NCI-H2227 (cell line): ENCODE measurements around the gene DNM3.
"Not testable (repeated sequence)": the region's sequence is repeated elsewhere in the genome, so short reads cannot be mapped to it uniquely, and the experiment has no call there.

Source experiments
- DNase-seq: peaks from one replicate; lab custom pipeline; 2025; ENCODE audit not compliant: unreplicated experiment; lab: John Stamatoyannopoulos, UW

DNM3 gene

DNA sequence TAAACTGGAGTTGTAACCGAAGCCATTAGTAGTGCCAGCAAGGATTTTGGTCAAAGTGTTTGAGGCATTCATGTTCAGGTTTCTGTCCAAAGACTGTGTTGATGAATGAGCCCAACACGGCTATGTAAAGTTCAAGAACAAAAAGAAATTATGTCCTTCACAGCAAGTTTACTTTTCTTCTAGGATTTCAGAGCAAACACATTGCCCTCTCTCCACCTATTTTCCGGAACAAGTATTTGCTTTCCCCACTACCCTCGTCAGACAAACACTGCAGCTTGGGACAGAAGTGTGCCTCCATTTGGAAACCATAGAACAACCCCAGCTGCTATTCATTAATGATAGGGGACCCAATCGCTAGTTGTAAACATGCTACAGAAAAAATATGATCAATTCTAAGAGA lies 427.8 kb downstream of the DNM3 start:
- no peak for DNase-seq

DNA sequence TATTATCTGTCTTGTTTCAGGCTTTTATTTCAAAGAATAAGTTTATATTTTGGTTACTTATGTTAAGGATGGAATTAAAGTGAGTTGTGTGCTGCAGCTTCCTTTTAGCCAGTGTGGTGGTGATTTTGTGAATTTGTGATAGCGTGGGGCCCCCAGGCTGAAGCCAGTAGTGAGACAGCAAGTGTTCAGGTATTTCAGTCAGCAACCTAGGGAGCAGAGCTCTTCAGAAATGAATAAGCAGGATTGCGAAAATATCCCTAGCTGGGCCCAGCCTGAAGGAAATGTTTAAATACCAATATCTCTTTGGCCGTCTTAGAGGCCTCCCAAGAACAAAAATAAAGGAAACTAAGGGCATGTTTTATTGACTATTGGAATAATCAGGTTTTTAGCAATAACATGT lies 428.3 kb downstream of the DNM3 start:
- no peak for DNase-seq

DNA sequence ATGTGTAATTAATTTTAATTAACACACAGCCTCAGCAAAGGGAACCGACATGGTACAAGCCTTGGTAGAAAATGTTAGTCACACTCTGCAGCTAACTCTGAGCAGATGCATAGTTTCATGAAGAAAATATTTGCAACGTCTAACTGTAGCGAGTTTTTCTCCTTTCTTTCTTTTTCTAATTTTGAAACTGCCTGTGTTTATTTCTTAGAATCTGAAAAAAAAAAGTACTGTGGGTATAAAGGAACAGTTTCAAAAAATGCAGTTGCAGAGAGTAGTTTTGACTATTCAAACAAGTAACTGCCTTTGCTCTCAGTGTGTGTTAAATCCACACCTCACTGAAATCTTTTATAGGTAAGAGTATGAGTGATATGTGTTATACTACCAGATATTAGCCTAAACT lies 429.3 kb downstream of the DNM3 start:
- DNase-seq = no peak

DNA sequence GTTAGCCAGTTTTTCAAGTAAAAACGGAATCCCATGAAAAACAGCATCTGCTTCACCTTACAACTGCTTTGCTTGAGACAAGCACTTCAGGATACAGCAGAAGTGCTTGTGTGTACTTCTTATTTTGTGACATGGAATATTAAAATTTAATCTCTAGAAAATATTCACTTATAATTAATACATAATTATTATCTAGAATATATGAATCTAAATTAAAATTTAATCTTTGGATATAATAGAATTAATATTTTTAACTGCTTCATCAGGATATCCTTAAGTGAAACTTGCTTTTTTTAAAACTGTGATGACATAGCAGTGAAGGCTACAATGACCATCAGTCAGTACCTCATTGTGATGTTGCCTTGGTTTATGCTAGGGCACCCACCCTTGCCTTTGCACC lies 430.8 kb downstream of the DNM3 start:
- DNase-seq = no peak

DNA sequence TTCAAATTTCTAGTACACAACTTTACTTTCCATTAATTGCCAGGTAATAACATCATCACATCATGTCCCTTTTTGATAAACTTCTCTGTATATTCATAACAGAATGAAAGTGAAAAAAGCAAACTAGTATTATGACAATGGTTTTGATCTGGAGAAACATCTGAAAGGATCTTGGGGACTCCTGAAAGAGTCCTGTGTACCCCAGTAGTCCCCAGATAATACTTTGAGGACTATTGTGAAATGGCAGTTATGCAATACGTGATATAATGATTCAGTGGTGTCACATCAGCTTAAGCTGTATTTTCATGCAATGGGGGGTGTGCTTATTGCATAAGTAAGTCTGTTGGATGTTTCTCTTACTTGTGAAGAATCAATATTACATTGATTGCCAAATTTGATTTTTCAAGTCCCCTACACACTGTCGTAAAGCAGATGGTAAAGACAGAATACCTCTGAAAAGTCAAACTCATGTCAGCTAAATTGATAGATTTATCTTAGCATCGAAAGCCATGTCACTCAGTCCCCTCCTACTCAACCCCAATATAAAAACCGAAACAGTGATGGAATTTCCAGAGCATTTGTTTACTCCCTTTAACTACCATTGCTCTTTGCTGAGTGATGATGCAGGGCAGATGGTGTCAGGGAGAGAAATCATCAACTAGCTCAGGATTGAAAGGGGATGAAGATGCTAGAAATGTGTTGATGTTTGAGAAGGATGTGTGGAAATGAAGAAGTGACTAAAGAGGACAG lies 432.5 kb downstream of the DNM3 start:
- DNase-seq = no peak

DNA sequence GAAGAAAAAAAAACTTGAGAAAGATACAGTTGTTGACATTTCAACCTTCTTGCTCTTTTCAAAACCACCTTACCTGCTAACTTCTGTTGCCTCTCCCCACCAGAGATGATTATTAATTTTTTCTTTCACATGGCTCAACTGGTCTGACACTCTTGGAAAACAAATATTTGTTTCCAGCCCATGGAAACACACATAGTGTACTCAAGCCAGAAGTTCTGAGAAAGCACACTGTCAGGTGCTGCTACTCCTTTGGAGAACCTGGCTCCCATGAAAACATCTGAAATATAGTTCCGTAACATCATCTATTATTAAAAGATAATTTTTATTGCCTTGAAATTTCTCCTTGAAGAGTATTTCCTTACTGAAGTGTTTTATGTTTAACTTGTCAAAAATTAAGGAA lies 434.2 kb downstream of the DNM3 start:
- DNase-seq = no peak

DNA sequence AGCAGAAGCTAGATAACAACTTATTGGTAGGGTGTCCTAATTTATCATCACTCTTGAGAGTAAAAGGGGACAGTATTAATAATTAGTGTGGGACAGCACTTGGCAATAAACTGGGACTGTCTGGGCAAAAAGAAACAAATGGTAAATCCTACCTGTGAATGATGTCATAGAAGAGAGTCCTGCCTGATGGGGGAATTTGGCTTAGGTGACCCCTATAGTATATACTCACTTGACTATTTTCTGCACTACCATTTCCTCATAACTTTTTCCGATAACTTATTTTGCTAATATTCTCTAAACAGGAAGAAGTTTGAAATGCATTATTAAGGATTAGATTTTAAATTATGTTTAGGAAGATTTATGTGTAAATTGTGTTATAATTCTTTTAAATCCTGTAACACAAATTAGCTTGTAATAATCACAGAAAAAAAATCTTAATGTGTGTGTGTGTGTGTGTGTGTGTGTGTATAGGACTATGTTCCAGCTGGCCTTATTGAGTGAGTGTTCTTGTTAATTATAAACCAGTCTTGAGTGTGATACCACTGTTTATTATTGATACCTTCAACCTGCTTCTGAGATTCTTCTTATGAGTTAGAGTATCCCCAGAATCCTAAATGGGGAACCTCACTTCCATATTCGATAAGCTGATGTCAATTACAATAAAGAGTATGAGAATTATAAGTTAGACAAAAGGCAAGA lies 435.0 kb downstream of the DNM3 start:
- no peak for DNase-seq

DNA sequence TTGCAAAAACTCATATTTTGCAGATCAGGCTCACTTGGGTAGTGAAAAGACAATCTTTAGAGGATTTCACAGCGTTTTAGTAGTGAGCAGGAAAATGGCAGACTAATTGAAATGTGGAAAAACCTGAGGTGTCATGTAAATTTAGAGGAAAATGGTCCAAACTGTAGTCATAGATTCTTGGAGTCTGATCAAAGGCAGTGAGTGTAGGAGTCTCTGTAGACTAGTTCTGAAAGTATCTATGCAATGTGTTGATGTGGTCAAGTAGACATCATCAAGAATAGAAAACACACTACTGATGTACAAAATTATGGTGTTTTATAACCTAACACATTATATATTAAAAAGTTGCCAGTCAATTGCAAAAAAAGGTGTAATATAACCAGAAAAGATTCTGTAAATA lies 436.0 kb downstream of the DNM3 start:
- no peak for DNase-seq

DNA sequence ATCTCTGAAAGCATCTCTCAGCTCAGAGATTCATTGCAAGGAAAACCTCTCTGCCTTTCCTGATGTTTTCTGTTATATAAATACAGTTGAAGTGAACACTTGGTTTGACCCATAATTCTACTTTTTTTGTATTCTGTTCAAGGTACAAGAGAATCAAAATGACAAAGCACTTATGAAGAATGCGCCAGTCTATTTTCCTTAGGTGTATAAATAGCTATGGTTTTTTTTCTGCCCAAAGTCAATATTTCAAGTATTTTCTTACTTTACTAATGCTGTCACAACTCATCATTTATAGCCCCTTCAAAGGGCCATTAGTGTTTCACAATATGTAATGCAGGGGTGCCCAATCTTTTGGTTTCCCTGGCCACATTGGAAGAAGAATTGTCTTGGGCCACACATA lies 436.7 kb downstream of the DNM3 start:
- DNase-seq = no peak

DNA sequence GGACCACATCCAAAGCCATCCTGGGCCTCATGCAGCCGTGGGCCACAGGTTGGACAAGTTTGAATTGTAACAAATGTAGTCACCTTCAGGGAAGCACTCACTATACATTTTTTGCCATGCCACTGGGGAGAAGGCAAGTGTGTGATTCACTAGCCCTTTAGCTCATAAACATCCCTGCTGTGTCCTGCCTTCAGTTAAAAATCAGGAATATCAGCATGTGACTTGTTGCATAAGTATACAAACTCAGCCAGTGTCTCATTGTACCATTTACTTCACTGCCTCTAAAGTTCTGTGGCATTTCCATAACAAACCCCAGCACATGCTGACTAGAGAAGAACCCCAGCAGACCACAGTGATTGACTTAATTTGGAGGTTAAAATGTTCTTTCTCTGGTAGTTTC lies 437.2 kb downstream of the DNM3 start:
- DNase-seq = no peak

DNA sequence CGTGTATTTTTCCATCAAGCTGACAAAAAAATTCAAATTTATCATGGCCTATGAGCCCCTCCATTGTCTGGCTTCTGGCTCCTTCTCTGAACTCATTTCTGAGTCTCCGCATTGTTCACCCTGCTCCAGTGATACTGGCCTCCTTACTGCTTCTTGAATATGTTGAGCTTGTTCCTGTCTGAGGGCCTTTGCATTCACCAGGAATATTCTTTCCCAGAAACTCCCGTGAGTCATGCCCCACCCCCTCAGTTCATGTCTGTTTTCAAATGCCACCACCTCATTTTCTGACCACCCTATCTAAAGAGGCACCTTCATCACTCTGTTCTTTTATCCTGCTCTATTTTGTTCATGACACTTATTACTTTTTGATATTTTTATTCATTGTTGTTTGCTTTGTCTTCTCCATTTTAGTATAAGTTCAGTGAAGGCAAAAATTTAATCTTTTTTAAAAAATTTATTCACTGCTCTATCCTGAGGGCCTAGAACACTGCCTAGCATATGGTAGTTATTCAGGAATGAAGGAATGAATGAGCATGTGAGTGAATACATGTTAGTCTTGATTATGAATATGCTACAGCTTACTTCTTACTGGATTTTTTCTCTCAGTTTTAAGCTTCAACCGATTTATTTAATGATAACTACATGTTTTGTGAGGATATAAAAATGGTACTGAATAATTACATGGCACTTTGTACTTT lies 438.8 kb downstream of the DNM3 start:
- no peak for DNase-seq

DNA sequence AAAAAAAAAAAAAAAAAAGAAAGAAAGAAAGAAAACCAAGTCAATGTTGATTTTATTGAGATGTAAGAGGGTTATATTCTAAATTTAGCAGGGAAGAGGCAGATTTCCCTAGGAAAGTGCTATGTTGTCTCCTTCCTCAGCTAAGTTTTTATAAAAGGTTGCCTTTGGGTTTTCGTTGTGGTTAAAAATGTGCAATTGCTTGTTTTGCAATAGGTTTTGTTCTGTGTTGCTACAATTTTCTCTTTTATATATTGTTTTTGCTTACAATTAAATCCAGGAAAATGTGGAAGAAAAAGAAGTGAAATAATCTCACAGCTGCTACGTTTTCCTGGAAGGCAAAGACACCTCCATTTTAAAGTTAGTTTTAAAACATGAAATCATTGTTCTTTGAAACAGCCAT lies 442.5 kb downstream of the DNM3 start:
- DNase-seq = no peak

DNA sequence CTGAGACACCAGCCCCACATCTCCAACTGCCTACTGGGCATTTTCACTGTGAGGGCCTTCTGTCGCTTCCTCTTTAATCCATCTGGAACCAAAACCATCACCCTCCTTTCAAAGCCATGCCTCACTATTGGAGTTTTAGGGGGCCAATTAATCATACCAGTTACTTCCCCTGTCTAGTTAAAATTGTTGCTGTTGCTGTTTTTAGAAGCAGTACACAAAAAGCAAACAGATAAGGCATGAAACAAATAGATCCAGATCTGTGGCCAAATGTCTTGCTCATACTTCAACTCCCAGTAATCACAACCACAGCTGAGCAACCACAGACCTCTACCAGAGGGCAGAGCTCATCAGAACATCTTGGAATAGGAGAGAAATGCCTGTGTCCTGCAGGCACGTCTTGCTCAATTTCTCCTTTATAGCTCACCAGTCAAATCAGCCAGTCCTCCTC lies 445.4 kb downstream of the DNM3 start:
- no peak for DNase-seq

DNA sequence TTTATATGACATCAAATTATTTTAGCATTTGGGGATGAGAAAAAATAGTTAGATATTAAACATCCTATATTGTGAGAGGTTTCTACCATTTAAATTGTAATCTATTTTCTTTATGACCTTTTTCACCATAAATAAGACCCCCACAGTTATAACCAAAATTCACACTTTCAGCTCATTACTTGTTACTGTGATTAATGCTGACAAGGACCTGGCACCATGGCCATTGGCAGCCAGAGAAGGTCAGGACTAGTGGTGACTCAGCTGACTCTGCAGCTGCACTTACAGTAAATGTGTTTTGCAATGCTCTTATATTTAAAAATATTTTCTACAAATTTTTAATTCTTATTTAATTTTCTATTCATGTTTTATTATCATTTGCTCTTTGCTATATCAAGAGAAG lies 445.9 kb downstream of the DNM3 start:
- no peak for DNase-seq

DNA sequence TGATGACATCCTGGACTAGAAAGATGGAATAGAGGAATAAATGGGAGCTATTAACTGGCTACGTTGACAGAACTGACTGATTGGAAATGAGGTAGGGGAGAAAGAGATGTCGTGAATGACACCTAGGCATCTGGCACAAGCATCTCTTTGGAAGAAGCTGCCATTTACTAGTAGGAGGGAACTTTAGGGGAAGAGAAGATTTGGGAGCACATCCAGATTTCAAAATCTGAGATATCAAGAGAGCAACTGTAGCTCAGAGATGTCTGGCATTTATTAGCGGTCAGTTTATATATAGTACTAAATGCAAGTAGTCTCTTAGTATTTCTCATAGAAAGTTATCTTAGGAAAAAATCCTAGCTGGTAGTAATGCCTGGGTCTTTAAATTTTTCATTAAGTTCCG lies 447.3 kb downstream of the DNM3 start:
- DNase-seq = no peak

DNA sequence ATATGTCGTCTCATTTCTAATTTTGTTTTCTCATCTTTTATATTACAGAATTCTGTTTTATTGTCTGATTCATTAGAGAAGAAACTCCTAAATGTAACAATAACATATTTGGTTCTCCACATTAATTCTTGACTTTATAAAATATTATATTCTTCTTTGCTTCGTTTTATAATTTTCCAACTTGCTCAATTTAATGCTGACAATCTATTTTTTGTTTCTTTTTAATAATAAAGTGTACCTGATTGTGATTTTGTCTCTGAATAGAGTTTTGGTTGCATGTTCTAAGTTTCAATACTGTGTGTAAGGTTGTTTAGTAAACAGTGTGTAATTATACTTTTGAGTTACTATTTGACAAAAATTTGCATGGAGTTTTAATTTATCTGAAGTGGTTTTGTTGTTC lies 448.1 kb downstream of the DNM3 start:
- DNase-seq = no peak

DNA sequence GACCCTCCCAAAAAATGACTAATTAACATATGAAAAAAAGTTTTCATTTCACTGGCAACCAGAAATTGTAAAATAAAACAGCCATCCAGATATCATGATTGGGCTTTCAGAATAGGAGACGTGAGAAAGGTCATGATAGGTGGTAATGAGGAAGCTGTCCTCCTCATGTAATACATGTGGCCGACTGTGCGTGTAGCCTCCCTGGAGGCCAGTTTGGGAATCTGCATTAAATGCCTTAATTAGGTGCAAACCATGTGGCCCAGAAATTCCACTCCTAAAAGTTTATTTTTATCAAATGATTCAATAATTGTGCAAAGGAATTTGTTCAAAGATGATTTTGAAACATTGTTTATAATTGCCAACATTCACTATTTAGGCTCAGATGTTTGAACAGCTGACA lies 451.5 kb downstream of the DNM3 start:
- DNase-seq = no peak

DNA sequence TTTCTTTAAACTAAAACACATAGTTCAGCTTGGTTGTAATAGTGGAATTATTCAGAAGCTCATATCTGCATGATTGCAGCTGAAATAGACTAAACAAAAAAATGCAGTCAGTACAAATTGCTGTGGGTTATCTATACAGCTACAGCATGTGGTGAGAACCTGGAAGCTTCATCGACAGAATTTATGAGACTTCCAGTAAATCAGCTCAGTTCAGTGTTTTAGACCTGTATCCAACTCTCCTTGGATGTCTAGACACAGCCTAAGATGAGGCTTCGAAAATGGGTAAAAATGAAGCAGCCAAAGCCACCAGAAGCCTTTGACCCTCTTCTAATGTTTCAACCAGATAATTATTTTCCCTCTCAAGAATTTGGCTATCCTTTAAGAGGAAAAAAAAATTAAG lies 452.1 kb downstream of the DNM3 start:
- no peak for DNase-seq

DNA sequence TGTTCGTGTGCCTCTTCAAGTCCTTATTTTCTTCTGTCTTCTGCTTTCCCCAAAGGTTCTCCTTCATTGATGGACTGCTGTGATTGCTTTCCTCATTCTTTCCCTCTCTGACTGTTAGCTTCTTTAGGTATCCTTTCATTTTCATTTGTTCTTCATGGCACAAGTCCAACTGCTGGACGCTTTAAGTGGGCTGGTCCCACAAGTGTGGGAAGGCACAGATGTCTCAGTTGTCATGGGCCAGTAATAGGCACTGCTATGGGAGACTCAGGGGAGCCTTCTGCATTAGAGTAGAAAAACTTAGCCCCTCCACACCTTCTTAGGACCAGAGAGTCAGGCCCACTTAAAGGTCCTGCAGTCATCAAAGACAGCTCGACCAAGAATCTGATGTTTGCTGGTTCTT lies 456.8 kb downstream of the DNM3 start:
- DNase-seq = no peak

DNA sequence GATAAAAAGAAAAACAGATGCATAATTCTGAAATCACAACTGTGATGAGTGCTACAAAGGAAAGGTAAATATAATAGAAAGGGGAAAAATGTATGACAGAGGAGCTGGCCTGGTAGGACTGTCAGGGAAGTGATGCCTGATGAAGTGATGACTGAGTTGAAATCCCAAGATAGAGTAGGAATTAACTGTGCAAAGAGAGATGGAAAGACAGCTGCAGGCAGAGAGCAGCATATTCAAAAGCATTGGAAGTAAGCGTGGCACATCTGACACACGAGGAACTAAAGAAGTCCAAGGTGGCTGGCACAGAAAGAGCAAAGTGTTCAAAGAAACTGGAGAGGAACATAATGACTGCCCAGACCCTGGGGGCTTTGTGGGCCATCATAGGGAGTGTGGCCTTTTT lies 457.6 kb downstream of the DNM3 start:
- no peak for DNase-seq

DNA sequence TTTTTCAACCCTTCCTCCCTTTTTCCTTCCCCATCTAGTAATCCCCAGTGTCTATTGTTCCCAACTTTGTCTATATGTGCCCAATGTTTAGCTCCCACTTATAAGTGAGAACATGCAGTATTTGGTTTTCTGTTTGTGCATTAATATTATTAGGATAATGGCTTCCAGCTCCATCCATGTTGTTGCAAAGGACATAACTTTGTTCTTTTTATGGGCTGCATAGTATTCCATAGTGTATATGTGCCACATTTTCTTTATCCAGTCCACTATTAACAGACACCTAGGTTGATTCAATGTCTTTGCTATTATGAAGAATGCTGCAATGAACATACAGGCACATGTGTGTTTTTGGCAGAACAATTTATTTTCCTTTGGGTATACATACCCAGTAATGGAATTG lies 458.2 kb downstream of the DNM3 start:
- no peak for DNase-seq

DNA sequence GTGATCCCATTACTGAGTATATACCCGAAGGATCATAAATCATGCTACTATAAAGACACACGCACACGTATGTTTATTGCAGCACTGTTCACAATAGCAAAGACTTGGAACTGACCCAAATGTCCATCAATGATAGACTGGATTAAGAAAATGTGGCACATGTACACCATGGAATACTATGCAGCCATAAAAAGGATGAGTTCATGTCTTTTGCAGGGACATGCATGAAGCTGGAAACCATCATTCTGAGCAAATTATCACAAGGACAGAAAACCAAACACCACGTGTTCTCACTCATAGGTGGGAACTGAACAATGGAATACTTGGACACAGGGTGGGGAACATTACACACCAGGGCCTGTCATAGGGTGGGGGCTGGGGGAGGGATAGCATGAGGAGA lies 466.2 kb downstream of the DNM3 start:
- not testable (repeated sequence) for DNase-seq
